GM12892 (cell line): ENCODE results near the gene PRSS16.

Experiments
- POLR2A ChIP-seq: IDR thresholded peaks from 2 replicates; pipeline ENCODE4 v1.6.1; 2011; ENCODE audit warnings: low read depth, low read length, control low read depth
- POLR2AphosphoS5 ChIP-seq: IDR thresholded peaks from 2 replicates; pipeline ENCODE4 v1.6.1; 2011; ENCODE audit warnings: low read depth, low read length, control low read depth
- TAF1 ChIP-seq: IDR thresholded peaks from 2 replicates; pipeline ENCODE4 v1.6.1; 2011; ENCODE audit warnings: low read depth, mild to moderate bottlenecking, control low read depth, low read length, borderline replicate concordance

GRCh38 chr6:27216874-27217273, 30.6 kb upstream of the PRSS16 start:
- TF ChIP-seq TAF1 (no peak), POLR2AphosphoS5 (no peak), POLR2A (no peak)
